NCI-H2196 (cell line): Measurements from ENCODE around the gene MIB1.
"Not testable (repeated sequence)": the region's sequence is repeated elsewhere in the genome, so short reads cannot be mapped to it uniquely, and the experiment has no call there.

Experiments used
- DNase-seq: peaks from one replicate; lab custom pipeline; 2025; ENCODE audit not compliant: unreplicated experiment; lab: John Stamatoyannopoulos, UW

The MIB1 gene

DNA sequence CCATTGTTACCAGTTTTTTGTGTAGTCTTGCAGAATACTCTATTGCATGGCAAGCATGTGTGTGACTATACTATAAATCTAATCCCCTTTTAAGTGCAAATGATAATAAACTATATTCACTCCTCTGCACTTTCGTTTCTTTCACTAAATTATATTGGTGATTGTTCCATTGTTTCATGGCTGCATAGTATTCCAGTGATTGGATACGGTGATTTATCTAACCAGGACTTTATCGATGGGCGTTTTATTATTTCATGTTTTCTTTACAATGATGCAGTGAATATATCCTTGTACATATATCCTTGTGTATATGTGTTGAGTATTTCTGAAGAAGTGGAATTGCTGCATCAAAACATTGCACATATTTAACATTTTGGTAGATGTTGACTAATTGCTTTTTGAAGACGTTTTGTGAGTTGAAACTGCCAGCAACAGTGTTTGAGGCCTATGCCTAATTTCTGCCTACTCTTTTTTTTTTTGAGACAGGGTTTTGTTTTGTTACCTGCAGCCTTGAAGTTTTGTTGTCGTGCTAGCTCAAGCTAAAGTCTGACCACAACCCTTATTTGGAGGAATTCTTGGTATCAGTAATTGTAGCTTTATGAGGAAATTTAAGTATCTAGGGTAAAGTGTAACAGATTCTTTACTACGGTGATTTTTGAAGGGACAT lies 2.7 kb downstream of the MIB1 start:
- no peak for DNase-seq

DNA sequence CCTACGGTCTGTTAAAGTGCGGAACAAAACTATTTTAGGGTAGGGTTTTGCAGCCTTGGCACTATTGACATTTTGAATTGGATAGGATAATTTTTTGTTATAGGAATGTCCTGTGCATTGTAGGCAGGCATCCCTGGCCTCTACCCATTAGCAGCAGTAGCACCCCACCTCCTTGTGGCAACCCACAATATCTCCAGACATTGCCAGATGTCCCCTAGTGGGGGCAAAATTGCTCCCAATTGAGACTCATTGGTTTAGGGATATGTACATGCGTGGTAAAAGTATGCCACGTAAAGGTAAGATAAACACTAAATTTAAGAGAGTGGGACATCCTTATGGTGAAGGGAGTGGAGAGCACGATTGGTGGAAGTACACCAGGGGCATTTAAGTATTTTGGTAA lies 4.6 kb downstream of the MIB1 start:
- no peak for DNase-seq

GRCh38 chr18:21747268-21747667 lies 6.7 kb downstream of the MIB1 start:
- DNase-seq, result no peak

DNA sequence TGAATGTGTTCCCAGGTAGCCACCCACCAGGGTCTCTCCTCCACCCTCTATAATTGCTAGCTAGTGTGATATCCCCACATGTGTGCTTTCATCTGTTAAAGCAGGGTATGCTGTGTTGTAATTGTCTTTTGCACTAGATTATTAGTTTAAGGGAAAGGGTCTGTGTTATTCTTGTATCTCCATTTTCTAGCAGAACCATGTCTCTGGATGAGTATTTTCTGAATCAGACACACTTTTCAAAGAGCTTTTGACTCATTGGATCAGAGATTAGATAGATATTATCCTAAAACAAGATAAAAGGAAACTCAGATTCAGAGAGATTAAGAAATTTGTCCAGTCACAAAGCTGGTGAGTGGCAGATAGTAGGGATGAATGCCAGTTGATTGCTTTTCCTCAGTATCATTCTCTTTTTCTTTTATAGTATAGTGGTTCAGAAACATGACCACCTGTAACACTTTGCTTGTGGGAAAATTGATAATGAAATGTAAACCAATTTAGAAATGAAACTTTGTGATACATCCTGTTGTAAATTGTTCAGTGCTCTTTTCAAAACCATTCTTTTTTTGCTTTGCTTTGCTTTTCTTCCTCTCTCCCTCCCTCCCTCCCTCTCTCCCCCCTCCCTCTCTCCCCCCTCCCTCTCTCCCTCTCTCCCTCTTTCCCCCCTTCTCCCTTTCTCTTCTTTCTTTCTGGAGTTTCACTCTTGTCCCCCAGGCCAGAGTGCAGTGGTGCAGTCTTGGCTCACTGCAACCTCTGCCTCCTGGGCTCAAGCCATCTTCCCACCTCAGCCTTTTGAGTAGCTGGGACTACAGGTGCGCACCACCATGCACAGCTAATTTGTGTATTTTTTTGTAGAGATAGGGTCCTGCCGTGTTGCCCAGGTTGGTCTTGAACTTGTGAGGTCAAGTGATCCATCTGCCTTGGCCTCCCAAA lies 7.4 kb downstream of the MIB1 start:
- DNase-seq, result no peak

DNA sequence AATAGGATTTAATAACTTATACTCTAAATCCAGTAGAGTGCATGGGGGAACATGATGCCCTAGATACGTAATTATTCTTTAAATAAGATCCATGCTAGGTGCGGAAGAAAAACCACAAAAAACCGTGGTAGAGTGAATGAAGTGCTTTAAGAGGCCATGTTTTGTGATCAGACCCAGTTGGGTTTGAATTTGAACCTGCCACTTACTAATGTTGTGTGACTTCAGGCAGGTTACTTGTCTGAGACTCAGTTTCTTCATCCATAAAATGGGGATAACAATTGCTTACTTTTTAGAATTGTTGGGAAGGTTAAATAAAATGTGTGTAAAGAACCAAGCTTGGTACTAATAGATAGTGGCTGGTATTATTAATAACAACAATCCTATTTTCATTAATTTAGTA lies 17.2 kb downstream of the MIB1 start:
- DNase-seq, result no peak

DNA sequence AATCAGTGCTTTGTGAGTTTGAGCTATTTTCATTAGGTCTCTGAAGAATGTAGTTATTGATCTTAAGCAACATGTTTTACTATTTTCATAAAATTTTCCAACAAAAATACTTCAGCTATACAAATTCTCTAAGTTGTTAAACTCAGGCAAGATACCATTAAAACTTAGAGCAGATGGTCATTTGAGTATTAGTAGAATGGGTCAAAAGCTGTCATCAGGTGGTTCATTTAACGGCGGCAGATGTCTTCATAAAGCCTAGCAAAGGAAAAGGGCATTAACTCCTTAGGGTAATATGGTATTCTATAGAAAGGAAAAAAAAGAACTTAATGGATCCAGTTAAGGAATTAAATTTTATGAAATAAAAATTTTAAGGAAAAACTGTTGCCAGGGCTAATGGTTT lies 19.2 kb downstream of the MIB1 start:
- DNase-seq, result no peak

DNA sequence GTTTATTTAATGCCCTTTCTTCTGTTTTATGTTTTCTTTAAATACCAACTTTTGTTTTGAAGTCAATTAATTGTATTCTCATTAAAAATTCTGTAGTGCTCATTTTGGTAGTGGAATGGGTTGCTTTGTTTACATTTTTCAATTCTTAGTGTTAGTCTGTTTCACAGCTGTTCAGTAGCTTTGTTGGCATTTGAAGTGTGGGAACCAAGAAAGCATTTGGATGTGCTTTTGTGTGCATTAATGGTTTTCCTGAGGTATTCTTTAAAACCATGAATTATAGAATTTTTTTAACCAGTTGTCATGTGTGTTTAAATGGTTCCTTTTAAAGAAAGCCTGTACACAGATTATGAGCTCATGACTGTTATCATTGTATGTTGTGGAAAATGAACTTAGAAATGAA lies 19.7 kb downstream of the MIB1 start:
- no peak for DNase-seq

GRCh38 chr18:21761471-21762115 lies 21.0 kb downstream of the MIB1 start:
- no peak for DNase-seq

DNA sequence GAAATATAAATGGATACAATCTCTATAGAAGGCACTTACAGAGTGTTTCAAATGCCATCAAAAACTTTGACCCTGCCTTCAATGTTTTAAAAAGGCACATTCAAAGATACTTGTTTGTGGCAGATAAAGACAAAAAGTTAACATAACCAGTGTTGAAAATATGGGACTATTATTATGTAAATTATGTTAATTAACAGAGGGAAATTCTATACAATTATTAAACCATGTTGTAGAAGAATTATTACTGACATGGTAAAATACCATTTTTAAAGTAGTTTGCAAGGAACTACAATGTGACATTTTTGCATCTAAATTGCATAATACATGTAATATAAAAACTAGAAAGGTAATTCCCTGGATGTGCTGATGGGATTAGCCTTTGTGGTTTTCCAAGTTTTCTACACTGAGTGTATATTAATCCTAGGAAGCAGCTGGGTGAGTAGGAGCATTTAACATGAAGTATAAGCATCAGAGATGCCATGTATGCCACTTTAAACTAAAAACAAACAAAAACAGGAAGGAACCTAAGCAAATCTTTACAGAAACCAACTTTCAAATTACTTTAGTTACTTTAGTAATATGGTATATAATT lies 21.7 kb downstream of the MIB1 start:
- no peak for DNase-seq

- no peak for DNase-seq
These were observed 23.5 kb downstream of the MIB1 start for GRCh38 chr18:21763846-21764646.

DNA sequence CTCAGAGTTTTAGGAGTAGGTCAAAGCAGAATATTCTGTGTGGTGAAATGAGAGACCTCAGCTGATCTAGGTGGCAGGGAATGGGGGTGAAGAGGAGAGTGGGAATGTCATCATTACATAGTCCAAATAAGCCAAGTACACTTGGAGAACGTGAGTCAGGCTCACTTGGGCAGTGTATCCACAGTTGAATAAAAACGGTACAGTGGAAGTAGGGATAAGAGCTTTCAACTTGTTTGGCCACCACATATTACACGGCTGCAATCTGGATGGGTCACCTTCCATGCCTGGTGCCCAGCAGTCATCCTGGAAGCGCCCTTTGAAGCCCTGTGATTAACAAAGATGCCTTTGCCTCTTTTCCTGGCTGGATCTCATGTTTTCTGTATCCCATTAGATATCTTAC lies 28.6 kb downstream of the MIB1 start:
- DNase-seq, result no peak

DNA sequence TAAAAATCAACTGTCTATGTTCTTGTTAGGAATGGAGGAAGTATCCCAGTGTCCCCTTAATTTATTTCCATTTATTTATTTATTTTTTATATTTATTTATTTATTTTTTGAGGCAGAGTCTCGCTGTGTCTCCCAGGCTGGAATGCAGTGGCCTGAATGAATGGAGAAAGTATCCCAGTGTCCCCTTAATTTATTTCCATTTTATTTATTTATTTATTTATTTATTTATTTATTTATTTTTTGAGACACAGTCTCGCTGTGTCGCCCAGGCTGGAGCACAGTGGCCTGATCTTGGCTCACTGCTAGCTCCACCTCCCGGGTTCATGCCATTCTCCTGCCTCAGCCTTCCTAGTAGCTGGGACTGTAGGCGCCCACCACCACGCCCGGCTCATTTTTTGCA lies 34.1 kb downstream of the MIB1 start:
- no peak for DNase-seq

GRCh38 chr18:21777814-21778213 lies 37.2 kb downstream of the MIB1 start:
- no peak for DNase-seq

DNA sequence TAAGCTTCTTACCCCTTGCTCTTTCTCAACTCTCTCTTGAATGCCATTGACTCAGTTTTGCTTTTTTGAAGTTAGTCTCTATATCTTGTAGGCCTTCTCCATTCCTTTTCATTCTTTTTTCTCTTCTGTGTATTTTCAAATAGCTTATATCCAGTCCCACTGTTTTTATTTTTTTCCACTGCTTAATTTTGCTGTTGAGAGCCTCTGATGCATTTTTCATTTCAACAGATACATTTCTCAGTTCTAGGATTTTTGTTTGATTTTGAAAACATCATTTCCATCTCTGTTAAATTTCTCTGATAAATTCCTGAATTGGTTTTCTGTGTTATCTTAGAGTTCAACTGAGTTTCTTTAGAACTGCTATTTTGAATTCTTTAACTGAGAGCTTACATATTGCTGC lies 45.9 kb downstream of the MIB1 start:
- no peak for DNase-seq

DNA sequence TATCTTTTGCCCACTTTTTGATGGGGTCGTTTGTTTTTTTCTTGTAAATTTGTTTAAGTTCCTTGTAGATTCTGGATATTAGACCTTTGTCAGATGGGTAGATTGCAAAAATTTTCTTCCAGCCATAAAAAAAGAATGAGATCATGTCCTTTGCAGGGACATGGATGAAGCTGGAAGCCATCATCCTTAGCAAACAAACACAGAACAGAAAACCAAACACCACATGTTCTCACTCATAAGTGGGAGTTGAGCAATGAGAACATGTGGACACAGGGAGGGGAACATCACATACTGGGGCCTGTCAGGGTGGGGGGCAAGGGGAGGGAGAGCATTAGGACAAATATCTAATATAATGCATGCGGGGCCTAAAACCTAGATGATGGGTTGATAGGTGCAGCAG lies 55.5 kb downstream of the MIB1 start:
- not testable (repeated sequence) for DNase-seq

- DNase-seq, result no peak
These were observed 57.5 kb downstream of the MIB1 start for GRCh38 chr18:21798126-21798525.

DNA sequence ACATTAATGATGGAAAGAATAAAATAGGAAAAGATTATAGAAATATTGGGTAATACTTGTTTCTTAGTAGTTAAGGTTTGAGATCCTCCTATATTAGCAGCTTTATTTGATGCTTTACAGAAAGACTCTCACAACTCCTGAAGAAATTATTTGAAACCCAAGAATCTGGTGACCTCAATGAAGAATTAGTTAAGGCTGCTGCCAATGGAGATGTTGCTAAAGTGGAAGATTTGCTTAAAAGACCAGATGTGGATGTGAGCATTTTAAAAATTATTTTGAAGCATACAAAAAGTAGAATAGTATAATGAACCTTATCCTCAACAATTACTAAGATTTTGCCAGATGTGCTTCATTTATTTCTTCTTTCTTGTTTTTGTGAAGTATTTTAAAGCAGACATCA lies 59.1 kb downstream of the MIB1 start:
- no peak for DNase-seq

GRCh38 chr18:21803495-21803894 lies 62.9 kb downstream of the MIB1 start:
- DNase-seq, result no peak

- no peak for DNase-seq
These were observed 65.3 kb downstream of the MIB1 start for GRCh38 chr18:21805771-21806366.

DNA sequence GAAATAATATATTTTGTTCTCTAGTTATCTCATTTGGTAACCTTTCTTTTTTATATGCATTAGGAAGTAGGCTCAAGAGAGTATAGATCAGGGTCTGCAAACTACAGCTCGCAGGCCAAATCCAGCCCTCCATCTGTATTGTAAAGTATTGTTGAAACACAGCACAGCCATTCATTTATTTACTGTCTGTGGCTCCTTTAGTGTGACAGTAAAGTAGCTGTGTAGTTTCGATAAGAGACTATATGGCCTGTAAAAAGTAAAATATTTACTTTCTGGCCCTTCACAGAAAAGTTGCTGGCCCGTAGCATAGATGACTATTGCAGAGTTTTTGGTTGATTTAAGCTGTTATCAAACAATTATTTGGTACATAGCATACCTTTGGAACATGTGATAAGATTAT lies 67.6 kb downstream of the MIB1 start:
- no peak for DNase-seq
